AG04449 (cell line): ENCODE results near the gene SNTB2.

Experiments
- CTCF ChIA-PET: fragments of 350-600 bp; formaldehyde crosslinking; extraction: SDS; loops from one replicate; lab custom pipeline; 2021; ENCODE audit warnings: antibody characterized with exemption; lab: Yijun Ruan, JAX
- POLR2A ChIA-PET: fragments of 400-600, 350-600 bp; formaldehyde crosslinking; extraction: SDS; loops from one replicate; lab custom pipeline; 2020; ENCODE audit warnings: antibody characterized with exemption, inconsistent platforms; lab: Yijun Ruan, JAX
- DNase-seq: peaks from one replicate; pipeline ENCODE4 v3.0.0-alpha.2; 2010; ENCODE audit warnings: low read depth, low spot score
- H3K4me3 ChIP-seq: 2 replicates; pipeline ENCODE4 v1.5.1; 2011; ENCODE audit warnings: low read depth, mild to moderate bottlenecking, control low read depth, low read length
- CTCF ChIP-seq: IDR thresholded peaks from one replicate; pipeline ENCODE4 v1.5.1; 2011; ENCODE audit warnings: mild to moderate bottlenecking, moderate library complexity, low read length, control low read depth, inconsistent platforms; ENCODE audit not compliant: insufficient read depth; ENCODE audit errors: missing control alignments

The SNTB2 gene

GRCh38 chr16:69260506-69260905 lies 73.5 kb downstream of the SNTB2 start:
- no peak for TF ChIP-seq CTCF
- no peak for DNase-seq
- CTCF ChIA-PET, result interaction anchor here (1.1 to 2.3 kb wide), 2 partner anchors 9 to 12 kb away, joined by 3 to 10 read pairs; no protein-coding TSS in a partner anchor
- POLR2A ChIA-PET, result no interaction called here
- no peak overlapping the region for H3K4me3 ChIP-seq

GRCh38 chr16:69266334-69267063 lies 79.5 kb downstream of the SNTB2 start:
- ChIA-PET CTCF (no interaction called here), POLR2A (interaction anchor here (0.7 kb wide), 1 partner anchor 7 kb away, joined by 3 read pairs; no protein-coding TSS in a partner anchor)
- no peak for DNase-seq
- no peak for TF ChIP-seq CTCF
- H3K4me3 ChIP-seq, result no peak overlapping the region

GRCh38 chr16:69267633-69268032 lies 80.7 kb downstream of the SNTB2 start:
- CTCF ChIA-PET, result interaction anchor here (1.2 kb wide), 1 partner anchor 118 kb away, joined by 3 read pairs; no protein-coding TSS in a partner anchor
- POLR2A ChIA-PET, result no interaction called here
- no peak for TF ChIP-seq CTCF
- no peak for DNase-seq
- no peak overlapping the region for H3K4me3 ChIP-seq

GRCh38 chr16:69270395-69270794 lies 83.4 kb downstream of the SNTB2 start:
- no peak for DNase-seq
- no peak for TF ChIP-seq CTCF
- POLR2A ChIA-PET, result no interaction called here
- CTCF ChIA-PET, result interaction anchor here (1.2 kb wide), 1 partner anchor 113 kb away, joined by 3 read pairs; no protein-coding TSS in a partner anchor
- H3K4me3 ChIP-seq, result no peak overlapping the region

- H3K4me3 ChIP-seq, result no peak overlapping the region
- DNase-seq, result no peak
- POLR2A ChIA-PET, result no interaction called here
- no peak for TF ChIP-seq CTCF
- CTCF ChIA-PET, result interaction anchor here (1.2 to 1.4 kb wide), 2 partner anchors 15 to 114 kb away, joined by 3 to 7 read pairs; no protein-coding TSS in a partner anchor
Observed at GRCh38 chr16:69270831-69271230, 83.9 kb downstream of the SNTB2 start.

- no peak for TF ChIP-seq CTCF
- ChIA-PET CTCF (interaction anchor here (1.9 kb wide), 1 partner anchor 13 kb away, joined by 10 read pairs; no protein-coding TSS in a partner anchor), POLR2A (no interaction called here)
- DNase-seq, result peak; percentile 74
- H3K4me3 ChIP-seq, result no peak overlapping the region
Observed at GRCh38 chr16:69273009-69273408, 86.0 kb downstream of the SNTB2 start.
